ENCODE measurements around the gene SLC66A2.
"Not testable (repeated sequence)": the region's sequence is repeated elsewhere in the genome, so short reads cannot be mapped to it uniquely, and the experiment has no call there.

The SLC66A2 gene

DNA sequence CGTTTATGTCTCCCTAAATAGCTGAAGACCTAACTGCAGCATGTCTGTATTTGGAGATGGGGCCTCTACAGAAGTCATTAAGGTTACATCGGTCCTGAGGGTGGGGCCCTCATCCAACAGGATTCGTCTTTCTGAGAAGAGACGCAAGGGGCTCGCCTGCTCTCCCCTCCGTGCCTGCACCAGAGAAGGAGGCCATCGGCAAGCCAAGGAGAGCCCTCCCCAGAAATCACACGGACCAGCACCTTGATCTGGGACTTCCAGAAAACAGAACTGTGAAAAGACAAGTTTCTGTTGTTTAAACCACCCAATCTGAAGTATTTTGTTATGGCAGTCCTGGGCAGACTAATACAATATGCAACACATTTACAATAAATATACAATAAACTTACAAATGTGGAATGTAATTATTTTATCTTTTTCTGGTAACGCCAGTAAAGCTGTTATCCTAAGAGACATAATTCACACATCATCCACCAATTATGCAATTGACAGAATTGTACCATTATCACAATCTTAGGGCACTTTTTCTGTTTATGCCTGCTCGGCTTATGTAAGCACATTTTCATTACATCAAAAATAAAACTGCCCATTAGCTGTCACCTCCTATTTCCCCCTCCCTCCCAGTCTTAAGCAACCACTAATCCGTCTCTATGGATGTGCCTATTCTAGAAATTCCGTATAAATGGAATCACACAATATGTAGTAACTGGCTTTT is 19.1 kb upstream of the SLC66A2 start:
- DNase-seq, result no peak

DNA sequence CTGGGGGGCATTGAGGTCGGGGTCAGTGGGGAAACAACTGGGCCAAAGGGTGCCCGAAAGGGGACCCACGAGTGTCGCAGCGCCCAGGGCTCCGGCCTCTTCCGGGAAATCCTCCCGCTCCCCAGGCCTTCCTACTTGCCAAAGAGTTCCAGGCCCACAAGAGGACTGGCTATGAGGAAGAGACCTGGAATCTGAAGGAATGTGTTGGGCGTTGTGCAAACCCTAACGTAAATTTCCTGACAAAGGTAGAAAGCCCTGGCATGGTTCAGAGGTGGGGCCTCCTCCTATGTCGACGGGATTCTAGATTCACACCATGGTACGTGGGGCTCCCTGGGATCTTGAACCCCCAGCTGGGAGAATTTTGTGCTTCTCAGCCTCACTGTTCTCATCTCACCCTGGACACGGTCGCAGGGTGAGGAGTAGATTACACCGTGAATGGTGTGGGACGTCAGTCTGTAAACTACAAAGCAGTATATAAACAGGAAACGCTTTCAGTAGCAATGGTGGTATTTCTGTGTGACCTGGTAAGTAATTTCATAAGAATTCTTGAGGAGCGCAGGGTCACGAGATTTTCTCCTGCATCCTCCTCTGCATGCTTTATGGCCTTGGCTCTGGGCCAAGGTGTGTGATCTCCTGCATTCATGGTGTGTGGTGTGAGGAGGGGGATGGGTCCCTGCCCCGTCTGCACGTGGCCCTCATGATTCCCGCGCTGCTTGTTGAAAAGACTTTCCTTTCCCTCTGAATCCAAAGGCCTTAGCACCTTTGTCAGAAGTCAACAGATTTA is 13.9 kb upstream of the SLC66A2 start:
- DNase-seq, result peak; percentile 66

DNA sequence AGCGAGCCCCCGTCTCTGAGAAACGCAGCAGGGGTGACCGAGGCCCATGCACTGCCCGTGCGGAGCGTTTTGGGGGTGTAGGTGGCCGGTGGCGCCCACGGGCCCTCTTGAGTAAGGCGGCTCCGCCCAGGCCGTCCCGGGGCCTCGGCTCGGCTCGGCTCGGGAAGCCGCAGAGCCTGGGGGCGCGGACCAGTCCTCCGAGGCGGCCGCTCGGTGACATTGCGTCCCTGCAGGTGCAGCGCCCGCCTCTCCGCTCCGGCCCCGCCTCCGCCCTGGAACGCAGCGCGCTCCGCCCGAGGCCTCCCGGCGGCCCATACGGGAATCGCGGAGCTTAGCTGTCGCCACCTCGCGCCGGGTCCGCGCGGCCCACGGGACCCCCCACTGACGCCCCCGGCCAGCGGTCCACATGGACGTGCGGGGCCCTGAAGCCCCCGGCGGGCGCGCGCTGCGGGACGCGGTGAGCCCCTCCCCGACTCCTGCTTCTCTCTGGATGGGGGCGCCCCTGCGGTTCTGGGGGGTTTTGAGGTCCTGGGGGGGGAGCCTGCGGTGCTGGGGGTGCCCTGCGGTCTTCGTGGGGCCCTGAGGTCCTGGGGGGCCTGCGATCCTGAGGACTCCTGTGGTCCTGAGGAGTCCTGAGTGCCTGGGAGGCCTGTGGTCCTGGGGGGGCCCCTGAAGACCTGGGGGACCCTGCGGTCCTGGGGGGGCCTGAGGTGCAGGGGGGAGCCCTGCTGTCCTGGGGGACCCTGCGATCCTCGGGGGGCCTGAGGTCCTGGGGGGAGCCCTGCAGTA is 13.1 kb upstream of the SLC66A2 start, which contains the start of gene HSBP1L1:
HSBP1L1 (plus strand) TSS at position 314 of the 789 bp plus-strand sequence; CDS start at position 407, 93 bp downstream.
- peak; percentile 57 for DNase-seq

DNA sequence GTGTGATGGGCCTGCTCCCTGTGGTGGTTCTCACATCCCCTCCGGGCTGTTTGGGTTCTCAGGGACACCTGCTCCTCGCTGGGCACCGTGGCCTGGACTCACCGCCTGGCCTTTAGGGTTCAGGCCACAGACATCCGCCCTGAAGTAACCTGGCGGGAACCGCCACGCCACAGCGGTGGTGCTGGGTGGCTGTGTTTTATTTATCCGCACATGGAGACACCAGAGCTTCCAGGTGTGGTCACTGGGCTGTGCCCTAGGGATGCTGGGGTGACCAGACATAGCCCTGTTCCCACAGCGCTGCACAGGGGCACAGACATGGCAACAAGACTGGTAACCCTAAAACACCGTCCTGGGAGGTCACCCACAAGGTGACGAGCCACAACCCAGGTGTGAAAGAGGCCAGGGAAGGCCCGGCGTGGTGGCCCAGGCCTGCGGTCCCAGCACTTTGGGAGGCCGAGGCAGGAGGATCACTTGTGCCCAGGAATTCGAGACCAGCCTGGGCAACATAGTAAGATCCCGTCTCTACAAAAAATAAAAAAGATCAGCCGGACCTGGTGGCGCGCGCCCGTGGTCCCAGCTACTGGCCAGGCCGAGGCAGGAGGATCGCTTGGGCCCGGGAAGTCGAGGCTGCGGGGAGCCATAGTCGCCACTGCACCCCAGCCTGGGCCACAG is 12.3 kb upstream of the SLC66A2 start:
- no peak for DNase-seq

DNA sequence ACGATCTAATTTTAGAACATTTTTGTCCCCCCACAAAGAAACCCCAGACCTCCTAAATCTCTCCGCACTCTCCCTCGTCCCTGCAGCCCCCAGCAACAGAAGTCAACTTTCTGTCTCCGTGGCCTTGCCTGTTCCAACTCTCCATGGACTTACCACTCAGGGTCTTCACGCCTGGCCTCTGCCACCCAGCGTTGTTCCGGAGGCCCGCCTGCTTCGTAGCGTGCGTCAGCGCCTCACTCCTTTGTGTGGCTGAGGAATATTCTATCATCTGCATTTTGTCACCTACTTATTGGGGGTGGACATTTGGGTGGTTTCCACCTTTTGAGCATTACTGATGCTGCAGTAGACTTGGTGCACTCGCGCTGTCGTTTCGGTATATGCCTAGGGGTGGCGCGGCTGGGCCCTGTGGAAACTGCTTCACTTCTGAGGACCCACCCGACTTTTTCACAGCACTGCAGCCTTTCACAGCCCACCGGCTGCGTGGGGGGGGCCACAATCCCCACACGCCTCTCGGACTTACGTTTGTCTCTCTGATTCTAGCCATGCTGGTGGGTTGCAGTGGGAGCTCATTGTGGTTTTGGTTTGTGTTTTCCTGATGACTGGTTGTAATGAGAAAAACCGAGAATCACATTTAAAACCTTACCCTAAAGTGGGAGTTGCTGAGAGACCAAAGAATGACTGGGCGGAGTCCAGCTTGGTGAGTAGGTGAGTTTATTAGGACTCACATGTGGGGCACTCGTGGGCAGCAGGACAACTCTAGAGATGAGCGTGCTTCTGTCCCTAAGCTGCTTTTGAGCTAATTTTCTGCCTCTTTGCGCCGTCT is 11.6 kb upstream of the SLC66A2 start:
- no peak for DNase-seq

DNA sequence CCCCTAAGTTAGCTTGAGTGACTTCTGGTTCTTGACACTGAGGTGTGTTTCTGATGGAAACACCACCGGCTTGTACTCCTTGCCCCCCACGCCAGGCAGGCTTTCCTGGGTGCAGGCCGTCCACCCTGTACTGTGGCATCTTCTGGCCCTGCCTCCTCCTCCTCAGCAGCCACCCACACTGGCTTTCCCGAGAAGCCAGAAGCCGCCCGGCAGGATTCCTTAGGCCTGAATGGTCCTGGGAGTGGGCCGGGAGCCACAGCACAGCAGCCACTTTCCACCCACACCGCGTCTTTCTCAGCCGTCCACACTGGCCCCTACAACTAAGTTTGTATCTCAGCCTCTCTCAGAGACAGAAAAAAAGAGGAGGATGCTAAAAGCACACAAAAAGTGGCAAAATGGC is 10.9 kb upstream of the SLC66A2 start:
- no peak for DNase-seq

DNA sequence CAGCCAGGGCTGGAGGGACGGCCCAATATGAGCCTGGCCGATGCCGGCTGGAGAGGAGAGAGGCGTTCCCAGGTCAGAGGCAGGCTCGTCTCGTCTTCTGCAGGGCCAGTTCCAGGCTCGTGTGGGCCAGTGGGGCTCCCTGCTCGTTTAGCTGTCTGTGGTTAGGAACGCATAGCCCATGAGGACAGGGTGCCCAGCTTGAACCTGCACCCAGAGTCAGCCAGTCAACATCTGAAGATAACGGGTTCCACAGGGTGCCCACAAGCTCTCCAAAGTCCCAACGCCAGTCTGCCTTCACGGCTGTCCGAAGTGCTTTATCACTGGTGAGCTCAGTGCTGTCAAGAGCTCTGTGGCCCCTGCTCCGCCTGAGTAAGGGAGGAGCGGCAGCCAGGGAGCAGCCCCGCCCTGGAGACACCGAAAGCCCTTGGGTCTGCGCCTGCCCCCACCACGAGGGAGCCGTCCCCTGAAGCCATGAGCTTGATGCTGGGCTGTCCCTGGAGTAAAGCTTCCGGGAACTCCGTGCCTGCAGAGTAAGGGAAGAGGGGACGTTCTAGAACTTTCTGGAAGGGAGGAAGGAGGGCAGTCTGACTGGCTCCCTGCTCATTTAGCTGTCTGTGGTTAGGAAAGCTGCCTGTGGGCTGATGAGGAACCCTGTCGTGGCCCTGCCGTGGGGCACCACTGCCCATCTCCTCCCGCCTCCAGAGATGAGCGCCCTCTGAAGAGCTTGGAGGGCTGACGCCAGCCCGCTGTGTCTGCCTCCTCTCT is 10.3 kb upstream of the SLC66A2 start:
- no peak for DNase-seq

DNA sequence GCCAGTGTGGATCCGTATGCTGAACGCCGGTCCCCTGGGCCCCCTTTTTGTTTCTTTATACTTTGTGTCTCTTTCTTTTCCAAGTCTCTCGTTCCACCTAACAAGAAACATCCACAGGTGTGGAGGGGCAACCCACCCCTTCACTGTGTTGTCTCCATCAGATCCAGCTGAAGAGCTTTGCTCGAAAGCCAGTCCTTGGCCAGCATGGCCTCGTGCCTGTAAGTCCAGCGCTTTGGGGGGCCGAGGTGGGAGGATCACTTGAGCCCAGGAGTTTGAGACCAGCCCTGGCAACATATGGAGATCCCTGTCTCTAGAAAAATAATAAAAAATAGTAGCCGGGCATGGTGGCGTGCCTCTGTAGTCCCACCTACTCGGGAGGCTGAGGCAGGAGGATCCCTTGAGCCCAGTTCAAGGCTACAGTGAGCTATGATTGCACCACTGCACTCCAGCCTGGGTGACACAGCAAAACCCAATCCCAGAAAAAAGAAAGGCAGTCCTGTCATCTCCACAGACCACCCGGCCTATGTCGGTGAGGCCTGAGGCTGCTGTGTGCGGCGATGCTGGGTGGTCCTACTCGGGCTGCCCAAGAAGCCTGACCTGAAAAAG is 9.6 kb upstream of the SLC66A2 start:
- no peak for DNase-seq

DNA sequence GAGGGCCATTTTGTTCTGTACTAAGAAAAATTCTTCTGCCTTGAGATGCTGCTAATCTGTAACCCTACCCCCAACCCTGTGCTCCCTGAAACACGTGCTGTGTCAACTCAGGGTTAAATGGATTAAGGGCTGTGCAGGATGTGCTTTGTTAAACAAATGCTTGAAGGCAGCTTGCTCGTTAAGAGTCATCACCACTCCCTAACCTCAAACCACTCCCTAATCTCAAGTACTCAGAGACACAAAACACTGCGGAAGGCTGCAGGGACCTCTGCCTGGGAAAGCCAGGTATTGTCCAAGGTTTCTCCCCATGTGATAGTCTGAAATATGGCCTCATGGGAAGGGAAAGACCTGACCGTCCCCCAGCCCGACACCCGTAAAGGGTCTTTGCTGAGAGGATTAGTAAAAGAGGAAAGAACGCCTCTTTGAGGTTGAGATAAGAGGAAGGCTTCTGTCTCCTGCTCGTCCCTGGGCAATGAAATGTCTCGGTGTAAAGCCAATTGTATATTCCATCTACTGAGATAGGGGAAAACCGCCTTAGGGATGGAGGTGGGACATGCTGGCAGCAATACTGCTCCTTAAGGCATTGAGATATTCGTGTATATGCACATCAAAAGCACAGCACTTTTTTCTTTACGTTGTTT is 8.8 kb upstream of the SLC66A2 start:
- DNase-seq, result not testable (repeated sequence)

DNA sequence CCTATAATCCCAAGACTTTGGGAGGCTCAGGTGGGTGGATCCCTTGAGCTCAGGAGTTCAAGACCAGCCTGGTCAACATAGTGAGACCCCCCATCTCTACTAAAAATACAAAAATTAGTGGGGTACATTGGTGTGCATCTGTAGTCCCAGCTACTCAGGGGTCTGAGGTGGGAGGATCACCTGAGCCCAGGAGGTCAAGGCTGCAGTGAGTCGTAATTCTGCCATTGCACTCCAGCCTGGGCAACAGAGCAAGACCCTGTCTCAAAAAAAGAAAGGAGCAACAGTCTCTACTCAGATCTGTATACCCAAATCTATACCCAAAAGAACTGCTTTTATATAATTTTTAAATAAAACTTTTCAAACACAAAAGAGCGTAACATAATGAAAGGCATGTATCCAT is 7.5 kb upstream of the SLC66A2 start:
- no peak for DNase-seq

DNA sequence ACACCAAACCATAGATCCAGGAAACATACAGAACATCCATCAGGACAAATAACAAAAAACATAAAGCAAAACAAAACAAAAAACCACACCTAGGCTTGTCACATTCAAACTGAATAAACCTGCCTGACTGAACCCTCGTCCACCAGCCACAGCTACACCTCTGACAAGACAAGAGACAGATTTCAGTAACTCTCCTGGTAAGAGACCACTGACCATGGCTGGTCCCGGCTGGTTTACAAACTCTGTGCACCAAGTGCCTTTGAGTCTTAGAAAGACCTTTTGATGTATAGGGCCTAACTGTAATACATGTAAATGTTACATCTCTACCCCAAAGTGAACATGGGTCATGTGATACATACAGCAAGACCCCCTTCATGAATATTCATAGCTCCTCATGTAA is 4.8 kb upstream of the SLC66A2 start:
- no peak for DNase-seq

DNA sequence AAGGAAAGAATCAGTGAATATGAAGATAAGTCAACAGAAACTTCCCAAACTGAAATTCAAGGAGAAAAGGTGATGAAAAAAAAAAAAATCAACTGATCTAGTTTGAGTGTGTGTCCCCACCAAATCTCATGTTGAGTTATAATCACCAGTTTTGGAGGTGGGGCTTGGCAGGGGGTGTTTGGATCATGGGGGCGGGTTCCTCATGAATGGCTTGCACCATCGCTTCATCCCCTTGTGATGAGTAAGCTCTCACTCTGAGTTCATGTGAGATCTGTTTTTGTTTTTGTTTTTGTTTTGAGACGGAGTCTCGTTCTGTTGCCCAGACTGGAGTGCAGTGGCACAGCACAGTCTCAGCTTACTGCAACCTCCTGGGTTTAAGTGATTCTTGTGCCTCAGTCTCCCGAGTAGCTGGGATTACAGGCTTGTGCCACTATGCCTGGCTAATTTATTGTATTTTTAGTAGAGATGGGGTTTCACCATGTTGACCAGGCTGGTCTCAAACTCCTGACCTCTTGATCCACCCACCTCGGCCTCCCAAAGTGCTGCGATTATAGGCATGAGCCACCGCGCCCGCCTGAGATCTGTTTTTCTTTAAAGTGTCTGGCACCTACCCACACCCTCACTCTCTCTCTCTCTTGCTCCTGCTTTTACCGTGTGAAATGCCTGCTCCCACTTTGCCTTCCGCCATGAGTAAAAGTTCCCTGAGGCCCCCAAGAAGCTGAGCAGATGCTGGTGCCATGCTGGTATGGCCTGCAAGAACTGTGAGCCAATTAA is 4.0 kb upstream of the SLC66A2 start:
- DNase-seq, result no peak

DNA sequence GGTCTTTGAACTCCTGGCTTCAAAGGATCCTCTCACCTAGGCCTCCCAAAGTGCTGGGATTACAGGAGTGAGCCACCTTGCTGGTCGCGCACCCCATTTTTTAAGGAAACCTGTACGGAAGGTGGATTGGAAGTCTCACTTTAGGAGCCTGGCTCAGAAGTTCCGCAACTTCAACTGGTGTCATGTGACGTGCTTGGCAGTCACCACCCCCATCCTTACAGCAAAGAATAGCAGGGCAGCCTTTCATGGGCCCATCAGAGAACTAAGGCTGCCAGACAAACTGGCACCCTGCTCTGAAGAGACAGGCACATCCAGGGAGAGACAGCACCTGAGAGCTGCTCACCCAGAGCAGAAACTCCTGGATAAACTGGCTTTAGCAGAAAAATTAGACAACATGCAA is 3.3 kb upstream of the SLC66A2 start:
- no peak for DNase-seq

DNA sequence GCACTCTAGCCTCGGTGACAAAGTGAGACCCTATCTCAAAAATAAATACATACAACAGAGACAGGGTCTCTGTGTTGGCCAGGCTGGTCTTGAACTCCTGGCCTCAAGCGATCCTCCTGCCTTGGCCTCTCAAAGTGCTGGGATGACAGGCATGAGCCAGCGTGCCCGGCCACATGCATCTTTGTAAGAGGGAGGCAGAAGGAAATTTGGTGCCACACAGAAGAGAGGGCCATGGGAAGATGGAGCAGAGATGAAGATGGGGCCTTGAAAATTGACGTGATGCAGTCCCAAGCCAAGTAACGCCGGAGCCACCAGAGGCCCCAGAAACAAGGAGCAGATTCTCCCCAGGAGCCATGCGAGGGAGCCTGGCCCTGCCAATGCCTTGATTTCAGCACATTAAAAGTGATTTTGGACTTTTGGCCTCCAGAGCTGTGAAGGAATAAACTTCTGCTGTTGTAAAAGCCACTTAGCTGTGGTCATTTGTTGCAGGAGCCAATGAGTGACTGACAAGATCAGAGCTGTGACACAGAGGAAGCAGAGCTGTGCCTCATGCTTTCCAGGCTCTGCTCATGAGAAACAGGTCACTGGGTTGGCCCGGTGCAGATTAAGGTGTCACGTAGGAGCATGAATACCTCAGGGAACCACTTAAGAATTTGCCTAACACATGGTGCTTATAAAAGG is 2.7 kb upstream of the SLC66A2 start:
- no peak for DNase-seq

DNA sequence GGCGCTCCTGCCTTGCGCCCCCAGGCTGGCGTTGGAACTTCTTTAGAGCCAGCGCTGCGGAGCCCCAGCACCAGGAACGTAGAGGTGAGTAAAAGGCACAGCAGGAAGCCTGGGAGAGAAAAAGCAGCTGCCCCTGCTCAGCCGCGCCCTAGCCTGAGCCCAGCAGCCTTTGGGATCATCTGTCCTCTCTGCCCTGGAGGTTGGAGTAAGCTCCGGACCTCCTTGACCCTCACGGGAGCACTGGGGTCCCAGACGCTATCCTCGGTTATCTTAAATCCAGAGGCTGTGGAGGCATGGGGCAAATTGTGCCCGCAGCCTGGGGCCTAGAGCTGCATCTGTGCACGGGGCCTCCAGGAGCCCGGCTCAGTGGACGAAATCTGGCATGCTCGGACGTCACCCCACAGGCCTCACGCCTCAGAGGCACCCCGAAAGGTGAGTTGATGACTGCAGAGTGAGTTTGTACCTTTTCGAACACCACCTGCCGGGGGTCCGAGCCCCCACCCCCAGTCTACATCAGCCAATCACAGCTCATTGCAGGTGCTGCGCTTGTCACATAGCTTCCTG is 1.6 kb upstream of the SLC66A2 start:
- DNase-seq, result no peak

DNA sequence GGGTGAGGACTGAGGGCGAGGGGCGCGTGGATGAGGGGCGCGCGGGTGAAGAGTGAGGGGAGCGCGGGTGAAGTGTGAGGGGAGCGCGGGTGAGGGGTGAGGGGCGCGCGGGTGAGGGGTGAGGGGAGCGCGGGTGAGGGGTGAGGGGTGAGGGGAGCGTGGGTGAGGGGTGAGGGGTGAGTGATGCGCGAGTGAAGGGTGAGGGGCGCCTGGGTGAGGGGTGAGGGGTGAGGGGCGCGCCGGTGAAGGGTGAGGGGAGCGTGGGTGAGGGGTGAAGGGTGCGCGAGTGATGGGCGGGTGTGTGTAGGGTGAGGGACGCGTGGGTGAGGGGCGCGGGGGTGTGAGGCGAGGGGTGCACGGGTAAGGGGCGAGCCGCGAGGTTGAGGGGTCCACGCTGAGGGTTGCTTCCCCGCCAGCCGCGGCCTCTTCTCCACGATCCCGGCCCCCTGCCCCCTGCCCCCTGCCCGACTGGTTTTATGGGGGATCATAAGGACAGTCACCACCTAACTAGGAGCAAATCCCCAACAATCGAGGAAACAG is 1.1 kb upstream of the SLC66A2 start:
- DNase-seq, result no peak

DNA sequence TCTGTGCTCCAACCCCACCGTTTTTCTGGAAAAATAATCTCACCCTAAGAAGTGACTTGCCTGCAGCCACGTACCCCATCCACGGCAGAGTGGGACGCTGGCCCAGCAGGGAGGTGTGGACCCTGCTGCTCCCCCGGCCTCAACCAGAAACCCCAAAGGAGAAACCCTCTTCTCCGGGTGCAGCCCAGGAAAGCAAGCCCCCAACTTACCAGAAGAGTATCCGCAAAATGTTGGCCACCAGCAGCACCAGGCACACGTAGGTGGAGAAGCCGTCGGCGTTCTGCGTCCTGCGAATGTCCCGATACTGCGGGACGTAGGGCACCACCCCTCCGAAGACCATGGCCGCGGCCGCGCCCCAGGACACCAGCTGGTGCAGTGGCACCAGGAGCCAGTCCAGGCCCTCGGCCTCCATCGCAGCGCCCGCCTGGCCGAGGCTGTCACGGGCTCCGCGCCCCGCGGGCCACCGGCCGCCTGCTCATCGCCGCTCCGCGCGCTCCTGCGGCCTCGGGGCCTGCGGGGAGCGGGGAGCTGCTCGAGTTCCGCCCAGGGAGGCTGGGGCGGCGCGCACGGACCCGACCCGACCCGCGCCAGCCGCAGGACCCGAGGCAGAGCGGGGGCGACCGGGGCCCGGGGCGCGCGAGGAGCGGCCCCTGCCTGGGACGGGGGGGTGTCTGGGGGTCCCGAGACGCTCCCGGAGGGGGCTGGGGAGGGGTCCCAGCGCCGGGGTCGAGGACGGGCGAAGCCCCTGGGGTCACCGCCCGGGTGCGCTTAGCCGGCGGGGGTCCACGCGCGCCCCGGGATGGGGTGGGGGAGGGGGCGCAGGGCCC is 725 bp downstream of the SLC66A2 start:
- no peak for DNase-seq
